HCT116 (cell line): ENCODE measurements around the gene YWHAH. TPM values are rescaled to one million over a fixed set of nuclear protein-coding genes. Genes with fewer than 3 reads are reported as not detected.
A peak's percentile ranks its signal among the peaks of the same experiment; 100 is the strongest.

Experiments used
- ATAC-seq: fragments of 200-7000 bp; cut with Tn5 transposase; 2 replicates; pipeline ENCODE4 v1.9.1; 2020; ENCODE audit warnings: mild to moderate bottlenecking, moderate library complexity
- BruUV-seq: library from RNA; stranded (reverse); fragments of 400-500 nt; replicated peaks from 2 replicates; lab custom pipeline; 2021; lab: Mats Ljungman, UMichigan
- CTCF ChIA-PET: fragments of 300-600 bp; sonication (Branson Sonifier 250); formaldehyde crosslinking; loops from one replicate; lab custom pipeline; 2021; ENCODE audit warnings: antibody characterized with exemption; lab: Charles Lee
- POLR2A ChIA-PET: fragments of 300-600, 350-600 bp; sonication (Branson Sonifier 250); formaldehyde crosslinking; loops from one replicate; lab custom pipeline; 2021; ENCODE audit warnings: antibody characterized with exemption; lab: Charles Lee
- RAD21 ChIA-PET, 2 experiments: fragments of 300-600 bp; sonication (Branson Sonifier 250); formaldehyde crosslinking; loops; one replicate each; lab custom pipeline; 2023; ENCODE audit warnings: low total read pairs in 2 of 2; ENCODE audit not compliant: uncharacterized antibody in 2 of 2, unreplicated experiment in 2 of 2, low non-redundant PET in 1 of 2; lab: Charles Lee
- DNase-seq: peaks from one replicate; pipeline ENCODE4 v3.0.0-alpha.2; 2010; ENCODE audit warnings: low read depth, low spot score
- H2AFZ ChIP-seq: fragments of 200-600 bp; shearing (Covaris generic), sonication (generic); 2 replicates; pipeline ENCODE4 v1.6.1; 2017; ENCODE audit warnings: low read depth, mixed run types, mixed read lengths, antibody characterized with exemption, low read length; ENCODE audit not compliant: poor library complexity, severe bottlenecking
- H3K27ac ChIP-seq: 2 replicates; pipeline ENCODE4 v1.5.1; 2012; ENCODE audit warnings: low read depth, low read length
- H3K27me3 ChIP-seq: fragments of 200-600 bp; sonication (generic); 2 replicates; pipeline ENCODE4 v1.6.1; 2016; ENCODE audit warnings: mixed run types, low read length, mixed read lengths; ENCODE audit not compliant: insufficient read depth
- H3K36me3 ChIP-seq, 2 experiments: fragments of 200-500 bp in 1 of 2; fragments of 200-600 bp in 1 of 2; sonication (Bioruptor generic) in 1 of 2; sonication (generic) in 1 of 2; 2 replicates each; pipeline versions ENCODE4 v1.5.1 to v1.6.1; 2014 to 2016; ENCODE audit warnings: low read length in 2 of 2, inconsistent platforms in 1 of 2, mixed read lengths in 1 of 2, mixed run types in 1 of 2; ENCODE audit not compliant: insufficient read depth in 2 of 2, control insufficient read depth in 1 of 2
- H3K4me1 ChIP-seq, 2 experiments: fragments of 200-600 bp in 1 of 2; sonication (generic) in 1 of 2; 2 replicates each; pipeline versions ENCODE4 v1.5.1 to v1.6.1; 2012 to 2017; ENCODE audit warnings: low read length in 2 of 2, inconsistent platforms in 1 of 2, mild to moderate bottlenecking in 1 of 2, mixed read lengths in 1 of 2, mixed run types in 1 of 2, moderate library complexity in 1 of 2; ENCODE audit not compliant: insufficient read depth in 2 of 2, control insufficient read depth in 1 of 2
- H3K4me2 ChIP-seq: fragments of 200-600 bp; sonication (generic); 2 replicates; pipeline ENCODE4 v1.6.1; 2017; ENCODE audit warnings: mixed run types, low read length, mixed read lengths
- H3K4me3 ChIP-seq, 2 experiments: fragments of 200-600 bp in 1 of 2; sonication (generic) in 1 of 2; replicated peaks in 1 of 2; 2 replicates each; pipeline ENCODE4 v1.5.1; 2011 to 2016; ENCODE audit warnings: low read length in 2 of 2, control low read depth in 1 of 2, low read depth in 1 of 2, mild to moderate bottlenecking in 1 of 2, mixed read lengths in 1 of 2, mixed run types in 1 of 2
- H3K79me2 ChIP-seq: fragments of 200-600 bp; sonication (generic); 2 replicates; pipeline ENCODE4 v1.6.1; 2017; ENCODE audit warnings: mild to moderate bottlenecking, mixed run types, low read length, moderate library complexity, mixed read lengths; ENCODE audit not compliant: insufficient read depth
- H3K9ac ChIP-seq: fragments of 200-600 bp; sonication (generic); 2 replicates; pipeline ENCODE4 v1.6.1; 2016; ENCODE audit warnings: low read length, mixed read lengths
- H3K9me2 ChIP-seq: fragments of 200-600 bp; sonication (generic), shearing (Covaris generic); 2 replicates; pipeline ENCODE4 v1.6.1; 2017; ENCODE audit warnings: mixed run types, mild to moderate bottlenecking, moderate library complexity; ENCODE audit not compliant: insufficient read depth
- H3K9me3 ChIP-seq, 2 experiments: fragments of 200-500 bp in 1 of 2; fragments of 200-600 bp in 1 of 2; sonication (Bioruptor generic) in 1 of 2; sonication (generic) in 1 of 2; 2 replicates each; pipeline ENCODE4 v1.6.1; 2014 to 2017; ENCODE audit warnings: low read length in 2 of 2, mixed read lengths in 2 of 2, inconsistent platforms in 1 of 2, low read depth in 1 of 2, mild to moderate bottlenecking in 1 of 2, mixed run types in 1 of 2, moderate library complexity in 1 of 2; ENCODE audit not compliant: control insufficient read depth in 1 of 2, insufficient read depth in 1 of 2
- H4K20me1 ChIP-seq: fragments of 200-600 bp; sonication (generic), shearing (Covaris generic); 2 replicates; pipeline ENCODE4 v1.6.1; 2017; ENCODE audit warnings: mixed run types, mild to moderate bottlenecking, moderate library complexity; ENCODE audit not compliant: insufficient read depth
- ATF3 ChIP-seq: IDR thresholded peaks from 2 replicates; pipeline ENCODE4 v1.6.1; 2012
- CBX3 ChIP-seq: IDR thresholded peaks from 2 replicates; pipeline ENCODE4 v1.6.1; 2012; ENCODE audit warnings: low read depth
- CEBPB ChIP-seq: IDR thresholded peaks from 2 replicates; pipeline ENCODE4 v1.6.1; 2012; ENCODE audit warnings: low read depth
- CTCF ChIP-seq, 3 experiments: fragments of 200-600 bp in 1 of 3; sonication (generic) in 1 of 3; IDR thresholded peaks in 2 of 3; conservative IDR thresholded peaks in 1 of 3; 2 replicates each; pipeline ENCODE4 v1.5.1; 2012 to 2017; ENCODE audit warnings: low read depth in 2 of 3, low read length in 2 of 3, antibody characterized with exemption in 1 of 3, borderline replicate concordance in 1 of 3, control low read depth in 1 of 3, mild to moderate bottlenecking in 1 of 3, mixed read lengths in 1 of 3, mixed run types in 1 of 3, moderate library complexity in 1 of 3; ENCODE audit not compliant: insufficient read depth in 1 of 3
- EGR1 ChIP-seq: IDR thresholded peaks from 2 replicates; pipeline ENCODE4 v1.6.1; 2012; ENCODE audit warnings: low read depth
- ELF1 ChIP-seq: IDR thresholded peaks from 2 replicates; pipeline ENCODE4 v1.6.1; 2012; ENCODE audit warnings: low read depth, borderline replicate concordance
- EZH2phosphoT487 ChIP-seq: fragments of 200-600 bp; IDR thresholded peaks from 2 replicates; pipeline ENCODE4 v1.6.1; 2018; ENCODE audit warnings: antibody characterized with exemption, borderline replicate concordance
- FOSL1 ChIP-seq: IDR thresholded peaks from 2 replicates; pipeline ENCODE4 v1.6.1; 2012; ENCODE audit warnings: low read depth
- JUND ChIP-seq: IDR thresholded peaks from 2 replicates; pipeline ENCODE4 v1.6.1; 2012
- MAX ChIP-seq: IDR thresholded peaks from 2 replicates; pipeline ENCODE4 v1.6.1; 2012
- POLR2A ChIP-seq: IDR thresholded peaks from 2 replicates; pipeline ENCODE4 v1.7.0; 2011; ENCODE audit warnings: borderline replicate concordance; ENCODE audit not compliant: insufficient read depth, insufficient read length; ENCODE audit errors: extremely low read depth
- POLR2AphosphoS5 ChIP-seq: IDR thresholded peaks from 2 replicates; pipeline ENCODE4 v1.6.1; 2011; ENCODE audit warnings: mild to moderate bottlenecking, low read depth, low read length, moderate library complexity
- REST ChIP-seq: IDR thresholded peaks from 2 replicates; pipeline ENCODE4 v1.6.1; 2012; ENCODE audit warnings: low read depth
- SIN3A ChIP-seq: IDR thresholded peaks from 2 replicates; pipeline ENCODE4 v1.6.1; 2012; ENCODE audit warnings: low read depth
- SP1 ChIP-seq: IDR thresholded peaks from 2 replicates; pipeline ENCODE4 v1.6.1; 2012; ENCODE audit warnings: low read depth
- SRF ChIP-seq: IDR thresholded peaks from 2 replicates; pipeline ENCODE4 v1.6.1; 2012; ENCODE audit warnings: low read depth
- TCF7L2 ChIP-seq: IDR thresholded peaks from 2 replicates; pipeline ENCODE4 v1.7.0; 2011; ENCODE audit warnings: borderline replicate concordance, inconsistent platforms; ENCODE audit not compliant: insufficient read depth, insufficient read length; ENCODE audit errors: extremely low read depth
- YY1 ChIP-seq: IDR thresholded peaks from 2 replicates; pipeline ENCODE4 v1.6.1; 2011; ENCODE audit warnings: low read length, low read depth, moderate library complexity, mild to moderate bottlenecking; ENCODE audit not compliant: insufficient replicate concordance; ENCODE audit errors: extremely low read depth
- ZFX ChIP-seq: fragments of 450-650 bp; IDR thresholded peaks from 2 replicates; pipeline ENCODE4 v1.6.1; 2017
- ZNF274 ChIP-seq: fragments of 200-500 bp; sonication (Bioruptor generic); IDR thresholded peaks from 2 replicates; pipeline ENCODE4 v1.6.1; 2014; ENCODE audit warnings: mild to moderate bottlenecking, low read depth, low read length, inconsistent platforms
- intact Hi-C: fragments of 100-400 bp; cut with micrococcal nuclease; formaldehyde crosslinking; loops from 2 replicates; pipeline ENCODE4 v1.10.0; 2022
- total RNA-seq: library from RNA; stranded (reverse); gene quantifications from one replicate; pipeline ENCODE4 v1.2.1, GENCODE V29; 2021; ENCODE audit not compliant: unreplicated experiment

YWHAH gene
- total RNA-seq, 1 experiment from 2014 or later: 140 TPM

- H3K27me3 ChIP-seq: no peaks in the 10 kb centered on the region
- TF ChIP-seq REST (no peak), TCF7L2 (no peak), POLR2A (no peak), CTCF (IDR thresholded peaks at IDR 0.05 in 2 of 3, conservative IDR thresholded peaks at IDR 0.05 in 1 of 3; ENCODE audit: borderline replicate concordance in 1 of 3, insufficient read depth in 1 of 3, low read depth in 2 of 3, low read length in 2 of 3) (no peak), POLR2AphosphoS5 (no peak), ZNF274 (no peak), EGR1 (no peak), ZFX (no peak), FOSL1 (no peak), CEBPB (no peak), CBX3 (no peak), ELF1 (no peak), EZH2phosphoT487 (no peak), SP1 (no peak), SIN3A (no peak), JUND (no peak), YY1 (no peak), SRF (no peak), ATF3 (no peak), MAX (no peak)
- TF ChIP-seq, all 23 proteins: peak for 0
- Histone ChIP-seq H3K4me3 (peak overlapping the region; percentile 78 to 87), H4K20me1 (peaks cover 11% of the 10 kb centered on the region; the same call in 1 of the 2 replicates), H3K27ac (peak overlapping the region; percentile 98), H3K9ac (peak overlapping the region; percentile 90), H3K4me2 (peak overlapping the region; percentile 90), H3K9me2 (no peaks in the 10 kb centered on the region), H2AFZ (no peak overlapping the region), H3K4me1 (peaks cover 22 to 40% of the 10 kb centered on the region in 2 experiments), H3K79me2 (peaks cover 67% of the 10 kb centered on the region), H3K9me3 (no peaks in the 10 kb centered on the region), H3K36me3 (peaks cover 23 to 39% of the 10 kb centered on the region in 2 experiments; a peak in 3 of 4 replicates)
- CTCF ChIA-PET: interaction anchor here (1.3 to 1.6 kb wide), 2 partner anchors 281 to 494 kb away, joined by 3 to 6 read pairs; no protein-coding TSS in a partner anchor
- ATAC-seq (no peak), DNase-seq (no peak)
- RAD21 ChIA-PET: interaction anchor here in 1 of 2 experiments (0.6 kb wide), 1 partner anchor 190 kb away, joined by 4 read pairs; no protein-coding TSS in a partner anchor
- POLR2A ChIA-PET: interaction anchor here (1.0 kb wide), 1 partner anchor 284 kb away, joined by 3 read pairs; no protein-coding TSS in a partner anchor
- no TSS peak for BruUV-seq
- intact Hi-C loops: loop anchor here (5.0 to 10.0 kb wide), 2 partner anchors 121 to 194 kb away; partner anchors contain the start of genes DEPDC5 and PRR14L
Measured at GRCh38 chr22:31945971-31946680, 1.8 kb downstream of the YWHAH start.
